ENCODE results near the gene STEAP4. TPM values are rescaled to one million over a fixed set of nuclear protein-coding genes. Genes with fewer than 3 reads are reported as not detected.

STEAP4 gene
- total RNA-seq, 1 donor from 2014 or later = 0.41 TPM

DNA sequence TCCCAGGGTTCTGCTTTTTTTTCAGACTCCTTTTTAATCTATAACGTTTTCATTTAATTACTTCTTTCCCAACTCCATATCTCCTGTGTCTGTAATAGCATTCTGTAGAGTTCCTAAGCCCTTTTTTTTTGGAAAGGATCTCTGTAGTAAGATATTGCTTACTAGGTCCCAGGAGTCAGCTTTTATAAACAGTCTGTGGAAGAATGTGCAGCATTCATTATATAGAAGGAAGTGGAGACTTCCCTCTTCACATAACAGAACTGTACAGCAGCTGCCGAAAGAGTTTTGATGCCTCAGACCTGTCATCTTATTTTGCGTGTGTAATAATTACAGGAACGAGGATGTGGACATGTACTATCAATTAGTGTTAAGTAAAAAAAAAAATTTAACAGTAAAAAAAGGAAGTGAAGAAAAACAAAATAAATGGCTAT lies 7.4 kb upstream of the STEAP4 start:
- DNase-seq (ENCODE audit: low spot score in 2 of 2) (no peak), FAIRE-seq (no peak)

DNA sequence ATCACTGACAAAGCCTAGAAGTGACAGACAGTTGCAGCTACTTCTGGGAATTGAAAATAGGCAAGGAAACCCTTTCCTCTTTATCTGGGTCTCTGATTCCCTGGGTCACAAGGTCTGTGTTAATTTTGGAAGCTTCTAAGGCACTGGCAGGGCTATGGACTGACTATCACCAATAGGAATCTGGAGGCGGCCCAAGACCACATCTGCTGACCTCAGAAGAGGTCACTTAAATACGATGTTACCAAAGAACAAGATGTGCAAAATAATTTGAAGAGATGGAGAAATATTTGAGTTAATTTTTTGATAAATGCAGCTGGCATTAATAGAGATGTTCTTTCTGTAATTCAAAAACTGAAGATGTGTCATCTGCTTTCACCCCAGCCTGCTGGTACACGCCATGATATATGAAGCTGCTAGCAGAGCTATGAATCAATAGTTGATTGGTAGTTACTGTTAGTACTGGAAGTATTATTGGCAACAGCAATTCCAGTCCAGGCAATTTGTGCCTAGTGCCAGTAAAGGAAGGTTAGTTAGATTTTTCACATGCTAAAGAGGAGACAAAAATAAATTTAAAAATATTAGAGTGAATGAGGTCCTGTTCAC lies 5.5 kb upstream of the STEAP4 start:
- FAIRE-seq (no peak), DNase-seq (ENCODE audit: low spot score in 2 of 2) (no peak)

DNA sequence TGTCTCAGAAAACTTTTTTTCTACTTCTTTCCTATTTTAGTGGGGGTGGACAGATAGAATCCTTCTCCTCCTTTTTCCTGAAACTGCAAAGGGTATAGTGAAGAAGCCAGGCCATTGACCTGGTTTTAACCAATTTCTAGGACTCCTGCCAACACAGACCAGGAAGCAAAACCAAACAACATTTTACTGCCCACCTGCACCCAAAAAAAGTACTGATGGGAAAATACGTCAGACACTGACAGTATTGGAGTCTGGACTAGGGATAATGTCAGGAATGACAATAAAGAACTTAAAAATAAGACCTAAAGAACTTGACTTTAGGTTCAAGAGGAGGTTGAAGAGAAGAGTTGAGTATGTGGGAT lies 5.0 kb upstream of the STEAP4 start:
- FAIRE-seq (no peak), DNase-seq (ENCODE audit: low spot score in 2 of 2) (no peak)

DNA sequence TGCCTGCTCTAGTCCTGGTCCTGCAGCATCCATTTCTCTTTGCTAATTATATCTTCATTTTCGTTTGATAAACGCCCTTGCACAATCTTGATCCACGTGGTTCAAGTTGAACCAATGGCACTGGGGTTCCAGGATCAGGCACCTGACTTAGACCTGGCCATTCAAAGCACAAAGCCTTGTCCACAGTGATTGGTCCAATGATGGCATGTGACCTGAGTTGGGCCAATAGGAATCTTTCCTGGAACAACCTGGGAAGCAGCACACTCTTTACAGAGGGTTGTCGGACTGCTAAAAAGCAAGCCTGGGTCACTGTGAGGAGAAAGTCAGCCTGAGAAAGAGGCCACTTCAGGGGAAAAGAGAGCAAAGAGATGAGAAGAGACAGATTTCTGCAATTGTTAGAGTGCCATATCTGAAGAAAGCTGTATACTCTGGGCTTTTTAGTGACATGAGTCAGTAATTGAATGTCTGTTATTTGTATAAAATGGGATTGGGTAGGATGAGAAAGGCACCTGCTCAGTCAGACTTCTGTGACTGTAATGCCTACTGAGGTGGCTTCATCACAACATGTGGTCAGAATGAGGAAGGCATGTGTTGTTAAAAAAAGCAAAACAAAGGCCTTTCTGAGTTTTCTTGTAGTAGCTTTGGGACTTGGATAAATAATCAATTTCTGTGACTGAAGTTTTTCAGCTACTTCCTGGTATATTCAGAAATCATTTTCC lies 4.4 kb upstream of the STEAP4 start:
- DNase-seq (ENCODE audit: low spot score in 2 of 2) = no peak
- FAIRE-seq = no peak

DNA sequence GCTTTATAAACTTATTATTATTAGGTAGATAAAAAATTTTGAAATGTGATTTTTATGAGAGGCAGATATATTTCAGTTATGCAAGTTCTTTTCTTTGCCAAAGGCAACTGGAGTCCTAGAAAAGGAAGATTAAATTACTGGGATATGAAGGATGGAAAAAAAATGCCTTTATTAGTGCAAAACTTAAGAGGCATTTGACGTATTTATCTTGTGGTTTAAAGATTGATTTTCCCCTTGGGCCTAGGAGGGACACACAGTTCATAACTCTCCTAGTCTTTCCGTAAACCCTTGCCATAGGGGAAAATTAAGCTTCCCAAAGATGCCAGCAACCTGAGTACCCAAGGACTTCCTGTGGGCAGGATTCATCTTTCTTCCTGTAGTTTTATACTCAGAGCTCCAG lies 3.1 kb upstream of the STEAP4 start:
- DNase-seq (ENCODE audit: low spot score in 2 of 2) (no peak), FAIRE-seq (no peak)

DNA sequence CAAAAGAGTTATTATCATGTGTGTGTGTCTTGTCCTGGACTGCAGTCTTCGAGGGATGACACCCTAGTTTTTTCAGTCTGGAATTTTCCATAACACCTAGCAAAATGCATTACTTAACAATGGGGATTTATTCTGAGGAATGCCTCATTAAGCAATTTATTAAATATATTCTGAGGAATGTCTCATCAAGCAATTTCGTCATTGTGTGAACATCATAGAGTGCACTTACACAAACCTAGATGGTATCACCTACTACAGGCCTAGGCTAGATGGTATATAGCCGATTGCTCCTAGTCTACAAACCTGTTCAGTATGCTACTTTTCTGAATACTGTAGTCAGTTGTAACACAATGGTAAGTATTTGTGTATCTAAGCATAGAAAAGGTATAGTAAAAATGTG lies 1.1 kb upstream of the STEAP4 start:
- FAIRE-seq = no peak

DNA sequence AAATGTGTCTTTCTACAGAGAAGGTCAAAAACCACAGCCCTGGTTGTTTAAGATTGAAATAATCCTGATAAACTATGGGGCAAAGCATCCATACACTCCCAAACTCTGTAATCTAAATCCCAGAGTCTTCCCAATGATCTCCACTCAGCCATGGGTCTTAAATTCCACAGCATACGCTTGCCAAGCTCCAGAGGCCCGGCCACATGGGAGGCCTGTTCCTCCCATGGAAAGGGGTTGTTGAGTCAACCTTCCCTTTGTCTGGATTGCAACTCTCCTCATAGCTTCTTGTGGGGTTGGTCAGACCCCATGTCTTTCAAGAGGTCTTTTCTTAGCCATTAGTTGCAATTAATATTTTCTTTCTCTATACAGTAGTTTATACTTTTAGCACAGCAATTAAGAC lies 718 bp upstream of the STEAP4 start:
- no peak for FAIRE-seq
- no peak for DNase-seq (ENCODE audit: low spot score in 2 of 2)

More for the DNA sequence above, 1.1 kb upstream of the STEAP4 start:
- no peak for DNase-seq (ENCODE audit: low spot score in 2 of 2)

DNA sequence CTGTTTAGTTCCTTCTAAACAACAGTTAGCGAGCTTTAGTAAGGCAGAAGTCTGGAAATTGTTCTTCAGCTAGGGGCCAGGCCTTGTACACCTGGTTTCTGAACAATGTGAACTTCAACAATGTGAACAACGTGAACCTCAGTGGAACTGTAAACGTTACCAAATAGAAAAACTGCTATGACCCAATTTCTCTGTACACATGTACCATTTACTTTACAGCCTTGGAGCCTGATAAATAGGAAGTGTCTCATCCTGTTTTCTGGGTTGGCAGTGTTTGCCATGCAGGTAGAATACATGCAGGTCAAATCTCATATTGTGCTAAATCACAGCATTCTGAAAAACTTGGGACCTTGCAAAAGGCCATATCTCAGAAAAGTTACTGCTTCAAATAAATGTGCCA lies 1.6 kb downstream of the STEAP4 start:
- FAIRE-seq (no peak), DNase-seq (ENCODE audit: low spot score in 2 of 2) (no peak)

DNA sequence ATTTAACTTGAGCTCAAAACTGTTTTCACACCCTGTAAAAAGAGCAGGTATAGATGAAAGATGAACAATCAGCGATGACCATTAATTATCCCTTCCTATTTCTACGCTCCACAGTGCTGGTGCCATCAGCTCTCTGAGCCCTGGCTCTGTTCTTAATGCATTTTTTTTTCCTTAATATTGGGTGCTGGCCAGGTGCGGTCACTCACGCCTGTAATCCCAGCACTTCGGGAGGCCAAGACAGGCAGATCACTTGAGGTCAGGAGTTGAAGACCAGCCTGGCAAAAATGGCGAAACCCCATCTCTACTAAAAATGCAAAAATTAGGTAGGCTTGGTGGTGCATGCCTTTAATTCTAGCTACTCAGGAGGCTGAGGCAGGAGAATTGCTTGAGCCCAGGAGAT lies 4.2 kb downstream of the STEAP4 start:
- DNase-seq (ENCODE audit: low spot score in 2 of 2) = no peak
- no peak for FAIRE-seq

DNA sequence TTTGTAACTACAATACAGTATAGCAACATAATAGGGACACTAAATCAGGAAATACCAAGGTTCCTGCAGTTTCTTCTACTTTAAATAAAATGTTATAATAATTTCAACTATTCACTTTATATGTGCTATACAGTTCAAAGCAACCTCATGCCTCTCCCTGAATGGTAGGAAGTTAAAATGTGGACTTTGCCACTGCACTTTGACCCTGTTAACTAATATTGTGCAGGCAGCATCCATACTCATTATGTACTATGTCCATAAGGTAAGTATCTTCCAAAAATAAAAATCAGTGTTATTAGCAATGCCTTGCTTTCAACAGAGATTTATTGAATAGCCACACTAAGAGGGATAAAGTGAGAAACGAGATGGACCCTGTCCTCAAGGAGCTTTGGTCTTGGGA lies 4.8 kb downstream of the STEAP4 start:
- FAIRE-seq (no peak), DNase-seq (ENCODE audit: low spot score in 2 of 2) (no peak)

DNA sequence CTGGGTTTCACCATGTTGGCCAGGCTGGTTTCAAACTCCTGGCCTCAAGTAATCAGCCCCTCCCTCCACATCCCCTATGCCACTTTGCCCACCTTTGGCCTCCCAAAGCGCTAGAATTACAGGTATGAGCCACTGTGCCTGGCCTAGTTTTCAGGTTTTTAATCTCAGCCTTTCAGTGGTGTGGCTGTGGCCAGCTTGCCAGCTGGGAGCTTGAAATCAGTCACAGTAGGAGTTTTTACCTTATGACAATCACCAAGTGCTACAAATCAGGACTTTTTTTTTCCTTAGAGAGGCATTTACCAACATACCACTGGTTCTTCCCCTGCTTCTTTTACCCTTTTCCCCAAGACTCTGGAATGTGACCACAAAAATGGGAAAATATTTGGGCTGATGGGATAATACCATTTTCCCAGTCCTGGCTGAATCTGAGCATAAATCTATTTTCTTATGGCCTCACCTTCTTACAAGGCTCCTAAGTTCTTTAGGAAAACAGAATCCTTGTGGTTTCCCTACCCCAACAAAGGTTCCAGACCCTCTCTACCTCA lies 6.2 kb downstream of the STEAP4 start:
- FAIRE-seq = no peak

DNA sequence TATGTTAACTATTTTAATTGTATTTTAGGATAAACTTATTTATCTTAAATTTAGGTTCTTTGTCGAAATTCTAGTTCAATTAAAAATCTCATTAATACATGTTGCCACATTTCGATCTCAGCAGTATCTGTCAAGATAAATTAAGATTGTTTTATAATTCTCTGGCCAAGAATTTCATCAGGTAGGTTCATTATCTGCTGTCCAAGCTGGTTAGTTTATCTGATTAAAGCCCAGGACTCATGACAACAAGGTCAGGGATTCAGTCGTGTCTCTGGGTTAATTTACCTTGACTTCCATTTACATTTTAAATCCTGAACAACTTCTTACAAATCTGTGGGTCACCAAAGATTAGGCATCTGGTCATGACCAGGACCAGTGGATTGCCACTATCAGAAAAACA lies 7.6 kb downstream of the STEAP4 start:
- FAIRE-seq = no peak
- DNase-seq (ENCODE audit: low spot score in 2 of 2) = no peak

More for the DNA sequence above, 6.2 kb downstream of the STEAP4 start:
- DNase-seq (ENCODE audit: low spot score in 2 of 2) = no peak

DNA sequence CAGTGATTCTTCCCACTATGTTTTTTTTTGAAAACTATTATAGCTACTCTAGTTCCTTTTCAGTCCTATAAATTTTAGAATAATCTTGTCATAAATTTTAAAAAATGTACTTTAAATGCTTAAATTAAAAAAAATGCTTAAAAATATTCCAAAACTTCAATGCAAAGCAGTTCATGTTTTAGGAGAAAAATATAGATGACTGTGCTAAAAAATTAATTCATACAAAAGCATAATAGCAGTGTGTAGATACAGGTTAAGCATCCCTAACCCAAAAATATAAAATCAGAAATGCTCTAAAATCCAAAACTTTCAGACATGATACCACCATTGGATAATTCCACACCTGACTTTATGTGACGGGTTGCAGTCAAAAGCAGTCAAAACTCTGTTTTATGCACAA lies 12.8 kb downstream of the STEAP4 start:
- FAIRE-seq (no peak), DNase-seq (ENCODE audit: low spot score in 2 of 2) (no peak)

DNA sequence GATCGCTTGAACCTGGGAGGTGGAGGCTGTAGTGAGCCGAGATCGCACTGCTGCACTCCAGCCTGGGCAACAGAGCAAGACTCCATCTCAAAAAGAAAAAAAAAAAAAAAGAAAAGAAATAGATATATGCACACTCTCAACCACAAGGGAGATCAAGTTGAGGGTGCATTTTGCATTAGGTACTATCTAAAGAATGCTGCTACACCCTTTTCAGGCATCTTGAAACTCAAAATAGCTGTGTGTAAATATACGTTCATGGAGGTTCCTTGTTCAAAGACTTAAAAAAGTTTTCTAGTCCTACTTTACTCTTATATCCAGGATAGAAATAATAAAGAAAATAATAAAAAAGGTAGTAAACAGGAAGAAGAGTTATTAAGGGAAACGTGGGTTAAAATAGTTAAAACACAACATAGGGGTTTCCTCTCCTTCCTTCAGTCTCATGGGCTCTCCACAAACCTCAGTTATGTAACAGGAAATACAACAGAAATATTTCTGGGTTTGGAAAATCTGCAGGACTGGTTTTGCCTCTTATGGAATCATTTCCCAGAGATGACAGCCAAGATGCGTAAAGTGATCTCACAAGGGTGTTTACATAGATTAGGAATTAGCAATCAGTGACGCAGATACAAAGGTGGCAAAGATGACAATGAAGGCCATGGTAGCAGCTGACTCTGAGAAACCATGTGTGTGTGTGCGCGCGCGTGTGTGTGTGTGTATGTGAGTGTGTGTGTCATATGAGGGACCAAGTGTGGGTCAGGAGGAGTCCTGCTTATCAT lies 15.1 kb downstream of the STEAP4 start:
- FAIRE-seq (no peak), DNase-seq (ENCODE audit: low spot score in 2 of 2) (no peak)

DNA sequence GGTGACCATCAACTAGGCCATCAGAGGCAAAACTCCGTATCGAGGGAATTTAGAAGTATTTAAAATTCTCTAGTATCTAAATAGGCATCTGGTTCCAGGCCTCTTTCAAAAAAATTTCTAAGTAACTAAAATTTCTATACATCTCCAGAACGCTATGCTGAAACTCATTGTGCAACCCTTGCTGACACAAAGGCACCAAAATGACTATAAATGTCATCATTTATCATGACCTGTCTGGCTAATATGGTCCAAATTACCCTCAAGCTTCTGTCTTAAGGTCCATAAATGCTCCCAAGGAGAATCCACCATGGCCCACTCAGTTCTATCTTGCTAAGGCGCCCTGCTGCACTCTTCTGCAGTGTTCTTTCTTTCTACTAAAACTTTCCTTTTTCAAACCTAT lies 16.2 kb downstream of the STEAP4 start:
- FAIRE-seq = no peak
- DNase-seq (ENCODE audit: low spot score in 2 of 2) = no peak

DNA sequence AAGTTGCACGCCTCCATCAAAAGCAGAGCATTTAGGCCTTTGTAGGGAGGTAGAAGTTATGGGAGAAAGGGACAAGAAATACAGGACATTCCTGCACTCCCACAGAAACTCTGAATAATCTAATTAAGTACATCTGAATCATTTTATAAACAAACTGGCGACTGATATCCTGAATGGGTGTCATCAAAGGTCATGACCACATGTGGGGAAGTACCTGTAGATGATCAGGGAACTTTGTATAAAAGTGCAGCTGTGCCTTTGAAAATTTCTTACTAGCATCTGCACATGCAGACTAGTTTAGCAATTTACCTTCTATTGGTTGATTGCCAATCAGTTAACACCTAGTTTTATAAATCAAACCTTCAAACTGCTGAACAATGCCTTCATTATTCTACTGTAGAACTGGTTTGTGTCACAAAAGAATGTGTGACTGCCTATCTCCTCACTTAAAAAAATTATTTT lies 17.1 kb downstream of the STEAP4 start:
- FAIRE-seq (no peak), DNase-seq (ENCODE audit: low spot score in 2 of 2) (no peak)

DNA sequence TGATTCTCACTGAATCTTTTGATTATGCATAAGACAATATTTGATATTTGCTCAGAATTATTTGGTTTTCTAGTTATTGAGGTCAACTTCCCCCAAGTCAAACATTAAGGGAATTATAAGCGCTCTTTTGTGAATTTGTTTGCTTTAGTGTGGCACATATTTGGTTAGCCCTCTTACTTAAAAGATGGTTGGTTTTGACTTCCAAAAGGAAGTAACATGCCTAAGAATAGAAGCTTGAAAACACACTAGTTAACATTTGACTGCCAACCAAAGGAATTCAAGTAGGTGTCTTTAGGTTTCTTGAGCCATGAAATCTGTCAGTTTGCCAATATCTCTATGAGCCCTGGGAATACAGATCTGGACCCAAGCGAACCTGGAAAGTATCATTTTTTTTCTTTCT lies 24.9 kb downstream of the STEAP4 start:
- FAIRE-seq (no peak), DNase-seq (ENCODE audit: low spot score in 2 of 2) (no peak)

DNA sequence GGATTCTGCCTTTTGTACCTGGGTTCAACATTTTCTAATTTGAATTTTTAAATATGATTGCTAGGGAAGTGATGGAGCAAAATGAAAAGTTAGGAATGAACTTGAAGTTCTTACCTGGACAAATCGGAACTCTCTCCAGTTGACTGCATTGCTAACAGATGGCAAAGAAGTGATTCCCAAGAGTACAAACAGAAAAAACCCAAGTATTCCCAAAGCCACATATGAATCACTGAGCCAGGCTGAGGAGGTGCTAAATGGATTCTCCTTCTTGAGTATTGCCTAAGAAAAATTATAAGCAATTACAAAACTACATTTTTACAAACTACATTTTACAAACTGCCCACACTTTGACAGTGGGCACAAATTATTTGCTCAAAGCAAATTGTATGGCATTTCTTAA lies 25.9 kb downstream of the STEAP4 start:
- no peak for FAIRE-seq

DNA sequence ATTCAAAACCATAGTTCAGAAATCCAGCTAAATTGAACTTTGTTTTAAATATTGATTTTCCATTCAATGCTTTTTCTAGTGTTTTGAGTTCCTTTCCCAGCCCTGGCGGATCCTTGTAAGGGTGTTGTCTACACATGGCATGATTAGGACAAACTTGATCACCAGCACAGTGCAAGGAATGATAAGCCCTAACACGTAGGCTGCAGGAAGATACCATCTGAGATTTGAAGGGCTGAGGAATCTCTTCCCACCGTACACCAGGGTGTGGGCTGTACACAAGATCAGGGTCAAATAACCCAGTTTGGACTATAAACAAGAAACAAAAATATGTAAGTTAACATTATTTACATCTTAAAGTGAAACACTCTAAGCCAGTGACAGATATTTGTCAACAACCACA lies 27.4 kb downstream of the STEAP4 start:
- FAIRE-seq (no peak), DNase-seq (ENCODE audit: low spot score in 2 of 2) (no peak)

More for the DNA sequence above, 25.9 kb downstream of the STEAP4 start:
- no peak for DNase-seq (ENCODE audit: low spot score in 2 of 2)

DNA sequence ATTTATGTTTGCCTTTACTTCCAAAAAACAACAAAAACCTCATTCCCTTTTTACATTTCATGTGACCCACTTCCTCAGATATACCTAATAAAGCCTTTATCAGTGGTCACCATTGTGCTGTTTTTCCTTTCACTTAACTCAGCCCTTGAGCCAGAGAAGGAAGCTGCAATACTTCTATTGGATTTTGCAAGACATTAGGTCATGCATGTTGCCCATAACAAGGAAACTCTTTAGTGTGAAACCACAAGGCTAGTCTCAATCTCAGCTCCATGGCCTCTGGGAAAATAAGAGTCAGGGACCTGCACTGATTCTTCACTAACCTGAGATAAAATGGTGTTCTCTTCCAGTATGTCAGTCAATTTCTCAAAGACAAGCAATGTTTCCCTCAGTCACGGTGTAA lies 27.8 kb downstream of the STEAP4 start:
- DNase-seq (ENCODE audit: low spot score in 2 of 2) (no peak), FAIRE-seq (no peak)

DNA sequence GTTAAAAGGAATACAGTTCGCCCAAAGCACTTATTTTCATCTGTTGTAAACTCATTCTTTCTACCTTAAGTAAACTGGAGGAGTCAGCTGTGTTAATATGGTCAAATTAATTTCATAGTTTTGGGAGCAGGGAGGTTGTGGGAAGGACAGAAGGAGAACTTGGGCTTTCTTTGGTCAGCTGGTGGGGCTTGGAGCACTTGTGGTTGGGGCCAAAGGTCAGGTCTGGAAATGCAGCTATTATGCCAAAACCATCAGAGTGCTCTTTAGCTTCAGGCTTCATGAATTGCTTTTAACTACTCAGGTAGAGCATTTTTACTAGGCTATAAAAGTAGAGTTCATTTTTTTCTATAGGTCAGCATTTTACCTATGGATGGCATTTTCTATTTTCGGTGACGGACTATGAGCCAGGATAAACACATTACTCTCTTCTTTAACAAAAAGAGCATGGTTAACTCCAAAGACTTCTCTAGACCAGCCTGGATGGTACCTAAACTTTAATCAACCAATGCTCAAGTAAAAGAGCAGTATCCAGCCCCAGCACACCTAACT lies 30.0 kb downstream of the STEAP4 start:
- FAIRE-seq (no peak), DNase-seq (ENCODE audit: low spot score in 2 of 2) (no peak)

Measured in frontal cortex (tissue), 4 donors.